ENCODE results near the gene IL15.

DNA sequence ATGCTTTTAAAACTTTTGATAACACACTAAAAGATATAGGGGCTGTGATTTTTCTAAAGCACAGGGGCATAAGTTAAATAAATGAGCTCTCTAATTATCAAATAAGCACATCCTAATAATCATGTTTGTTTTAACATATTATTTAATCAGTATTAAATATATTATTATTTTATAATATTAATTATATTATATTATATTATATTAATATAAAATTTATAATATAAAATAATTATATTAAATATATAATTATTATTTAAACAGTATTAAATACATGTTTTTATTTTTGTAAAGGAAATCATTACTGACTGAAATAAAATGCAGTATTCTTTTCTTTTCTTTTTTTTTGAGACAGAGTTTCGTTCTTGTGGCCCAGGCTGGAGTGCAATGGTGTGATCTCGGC lies 136.5 kb downstream of the IL15 start:
- TF ChIP-seq, protein P1, sequence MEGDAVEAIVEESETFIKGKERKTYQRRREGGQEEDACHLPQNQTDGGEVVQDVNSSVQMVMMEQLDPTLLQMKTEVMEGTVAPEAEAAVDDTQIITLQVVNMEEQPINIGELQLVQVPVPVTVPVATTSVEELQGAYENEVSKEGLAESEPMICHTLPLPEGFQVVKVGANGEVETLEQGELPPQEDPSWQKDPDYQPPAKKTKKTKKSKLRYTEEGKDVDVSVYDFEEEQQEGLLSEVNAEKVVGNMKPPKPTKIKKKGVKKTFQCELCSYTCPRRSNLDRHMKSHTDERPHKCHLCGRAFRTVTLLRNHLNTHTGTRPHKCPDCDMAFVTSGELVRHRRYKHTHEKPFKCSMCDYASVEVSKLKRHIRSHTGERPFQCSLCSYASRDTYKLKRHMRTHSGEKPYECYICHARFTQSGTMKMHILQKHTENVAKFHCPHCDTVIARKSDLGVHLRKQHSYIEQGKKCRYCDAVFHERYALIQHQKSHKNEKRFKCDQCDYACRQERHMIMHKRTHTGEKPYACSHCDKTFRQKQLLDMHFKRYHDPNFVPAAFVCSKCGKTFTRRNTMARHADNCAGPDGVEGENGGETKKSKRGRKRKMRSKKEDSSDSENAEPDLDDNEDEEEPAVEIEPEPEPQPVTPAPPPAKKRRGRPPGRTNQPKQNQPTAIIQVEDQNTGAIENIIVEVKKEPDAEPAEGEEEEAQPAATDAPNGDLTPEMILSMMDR (IDR thresholded peaks at IDR 0.05), result no peak
- no peak for TF ChIP-seq POLR2A (IDR thresholded peaks at IDR 0.05)
